Thoracic aorta (tissue), 2 donors: ENCODE results near the gene TOX2. TPM values are rescaled to one million over a fixed set of nuclear protein-coding genes. Genes with fewer than 3 reads are reported as not detected.

Source experiments
- ATAC-seq: fragments of 150-250 bp; one replicate; pipeline ENCODE4 v1.8.0; 2017; ENCODE audit warnings: low read depth; ENCODE audit not compliant: insufficient number of reproducible peaks, low FRiP score
- DNase-seq: peaks from one replicate; pipeline ENCODE4 v3.0.0-alpha.2; 2020; ENCODE audit warnings: low spot score
- H3K27ac ChIP-seq, 2 donors: fragments of 200-600 bp; sonication (generic); 1 replicate in 1 of 2; 2 replicates in 1 of 2; pipeline ENCODE4 v1.5.1; 2016; ENCODE audit warnings: mild to moderate bottlenecking in 2 of 2, moderate library complexity in 2 of 2
- H3K27me3 ChIP-seq: fragments of 200-600 bp; sonication (generic); replicated peaks from 2 replicates; pipeline ENCODE4 v1.6.0; 2016; ENCODE audit warnings: mild to moderate bottlenecking; ENCODE audit not compliant: insufficient read depth
- H3K36me3 ChIP-seq: fragments of 200-600 bp; sonication (generic); one replicate; pipeline ENCODE4 v1.5.1; 2016
- H3K4me1 ChIP-seq, 2 donors: fragments of 200-600 bp; sonication (generic); 1 replicate in 1 of 2; 2 replicates in 1 of 2; pipeline versions ENCODE4 v1.5.1 to v1.6.0; 2016; ENCODE audit warnings: low read depth in 2 of 2, mild to moderate bottlenecking in 1 of 2; ENCODE audit not compliant: control insufficient read depth in 1 of 2
- H3K4me3 ChIP-seq: fragments of 200-600 bp; sonication (generic); 2 replicates; pipeline ENCODE4 v1.5.1; 2016; ENCODE audit warnings: mild to moderate bottlenecking
- H3K9me3 ChIP-seq: fragments of 200-600 bp; sonication (generic); 2 replicates; pipeline ENCODE4 v1.5.1; 2016
- total RNA-seq, 2 donors: library from RNA; depleted of rRNA; stranded (reverse); fragments of >200 nt; gene quantifications; one replicate each; pipeline versions ENCODE4 v1.1.0 to v1.2.3, GENCODE V29; 2016
- TF ChIP-seq, protein P1 (sequence below): fragments of 200-600 bp; sonication (generic); IDR thresholded peaks from one replicate; pipeline ENCODE4 v1.5.1; 2019; ENCODE audit warnings: antibody characterized with exemption

The TOX2 gene
- total RNA-seq, 2 donors from 2014 or later: 4.2 to 14.6 TPM

GRCh38 chr20:44070139-44070900, 155.7 kb downstream of the TOX2 start:
- no peak for ATAC-seq
- Histone ChIP-seq H3K36me3 (no peaks in the 10 kb centered on the region), H3K27ac (no peak overlapping the region), H3K4me3 (no peak overlapping the region), H3K4me1 (peaks cover 14 to 15% of the 10 kb centered on the region in 2 donors), H3K27me3 (no peaks in the 10 kb centered on the region), H3K9me3 (no peaks in the 10 kb centered on the region)
- DNase-seq: no peak
- TF ChIP-seq, protein P1, sequence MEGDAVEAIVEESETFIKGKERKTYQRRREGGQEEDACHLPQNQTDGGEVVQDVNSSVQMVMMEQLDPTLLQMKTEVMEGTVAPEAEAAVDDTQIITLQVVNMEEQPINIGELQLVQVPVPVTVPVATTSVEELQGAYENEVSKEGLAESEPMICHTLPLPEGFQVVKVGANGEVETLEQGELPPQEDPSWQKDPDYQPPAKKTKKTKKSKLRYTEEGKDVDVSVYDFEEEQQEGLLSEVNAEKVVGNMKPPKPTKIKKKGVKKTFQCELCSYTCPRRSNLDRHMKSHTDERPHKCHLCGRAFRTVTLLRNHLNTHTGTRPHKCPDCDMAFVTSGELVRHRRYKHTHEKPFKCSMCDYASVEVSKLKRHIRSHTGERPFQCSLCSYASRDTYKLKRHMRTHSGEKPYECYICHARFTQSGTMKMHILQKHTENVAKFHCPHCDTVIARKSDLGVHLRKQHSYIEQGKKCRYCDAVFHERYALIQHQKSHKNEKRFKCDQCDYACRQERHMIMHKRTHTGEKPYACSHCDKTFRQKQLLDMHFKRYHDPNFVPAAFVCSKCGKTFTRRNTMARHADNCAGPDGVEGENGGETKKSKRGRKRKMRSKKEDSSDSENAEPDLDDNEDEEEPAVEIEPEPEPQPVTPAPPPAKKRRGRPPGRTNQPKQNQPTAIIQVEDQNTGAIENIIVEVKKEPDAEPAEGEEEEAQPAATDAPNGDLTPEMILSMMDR: no peak

- Histone ChIP-seq H3K4me3 (no peak overlapping the region), H3K36me3 (no peaks in the 10 kb centered on the region), H3K4me1 (peaks cover 14 to 15% of the 10 kb centered on the region in 2 donors), H3K9me3 (no peaks in the 10 kb centered on the region), H3K27ac (no peak overlapping the region), H3K27me3 (no peaks in the 10 kb centered on the region)
- TF ChIP-seq, protein P1: no peak
- DNase-seq (no peak), ATAC-seq (no peak)
Observed at GRCh38 chr20:44071057-44071456, 156.4 kb downstream of the TOX2 start.

- TF ChIP-seq, protein P1: no peak
- DNase-seq (no peak), ATAC-seq (no peak)
- no peak overlapping the region for H3K4me3 ChIP-seq
- H3K4me1 ChIP-seq: peaks cover 14 to 15% of the 10 kb centered on the region in 2 donors
- H3K9me3 ChIP-seq: no peaks in the 10 kb centered on the region
- H3K36me3 ChIP-seq: no peaks in the 10 kb centered on the region
- no peaks in the 10 kb centered on the region for H3K27me3 ChIP-seq
- no peak overlapping the region for H3K27ac ChIP-seq
Observed at GRCh38 chr20:44071526-44072111, 157.0 kb downstream of the TOX2 start.

DNA sequence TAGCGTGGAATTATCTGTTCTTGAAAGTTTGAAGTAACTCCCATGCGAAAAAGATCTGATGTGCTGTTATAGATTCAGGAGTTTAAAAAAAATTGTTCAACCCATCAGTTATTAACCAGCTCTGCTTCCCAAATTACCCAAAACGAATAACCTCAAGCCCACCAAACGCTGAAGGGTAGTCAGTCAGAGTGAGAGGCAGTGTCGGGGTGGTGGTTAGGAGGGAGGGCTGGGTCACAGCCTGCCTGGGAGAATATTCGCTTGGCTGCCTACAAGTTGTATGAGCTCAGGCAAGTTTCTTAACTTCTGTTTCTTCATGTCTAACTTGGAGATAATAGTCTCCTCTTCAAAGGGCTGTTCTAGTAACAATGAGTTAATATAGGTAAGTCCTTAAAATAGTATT, 157.7 kb downstream of the TOX2 start:
- Histone ChIP-seq H3K4me3 (no peak overlapping the region), H3K36me3 (no peaks in the 10 kb centered on the region), H3K9me3 (no peaks in the 10 kb centered on the region), H3K4me1 (peaks cover 14 to 15% of the 10 kb centered on the region in 2 donors), H3K27me3 (no peaks in the 10 kb centered on the region), H3K27ac (no peak overlapping the region)
- ATAC-seq: no peak
- no peak for DNase-seq
- TF ChIP-seq, protein P1: no peak

DNA sequence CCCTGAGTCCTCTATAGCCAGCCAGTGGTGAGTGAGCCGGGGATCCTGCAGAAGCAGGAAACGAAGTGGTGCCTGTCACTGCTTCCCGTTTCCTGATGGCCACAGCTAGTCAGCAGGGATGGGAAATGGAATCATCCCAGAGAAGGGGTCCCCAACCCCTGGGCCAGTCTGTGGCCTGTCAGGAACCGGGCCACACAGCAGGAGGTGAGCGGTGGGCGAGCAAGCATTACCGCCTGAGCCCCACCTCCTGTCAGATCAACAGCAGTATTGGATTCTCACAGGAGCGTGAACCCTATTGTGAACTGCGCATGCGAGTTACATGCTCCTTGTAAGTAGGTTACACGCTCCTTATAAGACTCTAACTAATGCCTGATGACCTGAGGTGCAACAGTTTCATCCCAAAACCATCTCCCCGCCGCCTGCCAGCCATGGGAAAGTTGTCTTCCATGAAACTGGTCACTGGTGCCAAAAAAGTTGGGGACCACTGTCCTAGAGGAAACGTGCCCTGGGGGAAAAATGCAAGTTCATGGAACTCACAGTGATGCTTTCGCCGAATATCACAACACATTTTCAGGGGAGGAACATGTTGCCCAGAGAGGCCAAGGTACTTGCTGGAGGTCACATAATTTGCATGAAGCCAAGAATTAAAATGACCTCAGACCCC, 158.5 kb downstream of the TOX2 start:
- no peak for ATAC-seq
- DNase-seq: no peak
- H3K4me1 ChIP-seq: peaks cover 14 to 15% of the 10 kb centered on the region in 2 donors
- H3K4me3 ChIP-seq: no peak overlapping the region
- H3K9me3 ChIP-seq: no peaks in the 10 kb centered on the region
- TF ChIP-seq, protein P1: no peak
- no peak overlapping the region for H3K27ac ChIP-seq
- H3K27me3 ChIP-seq: no peaks in the 10 kb centered on the region
- no peaks in the 10 kb centered on the region for H3K36me3 ChIP-seq
